DND-41 (cell line): Measurements from ENCODE around the gene ITGA11.

Experiments
- ATAC-seq: fragments of 200-7000 bp; cut with Tn5 transposase; 3 replicates; pipeline ENCODE4 v1.9.1; 2021; ENCODE audit warnings: low read depth; ENCODE audit not compliant: insufficient read depth
- DNase-seq: peaks from one replicate; pipeline ENCODE4 v3.0.0-alpha.2; 2020
- H2AFZ ChIP-seq: 2 replicates; pipeline ENCODE4 v1.6.0; 2012; ENCODE audit warnings: low read depth, low read length
- H3K27ac ChIP-seq: 2 replicates; pipeline ENCODE4 v1.5.1; 2012; ENCODE audit warnings: low read length, inconsistent platforms
- H3K27me3 ChIP-seq: fragments of 200-600 bp; sonication (generic); 2 replicates; pipeline ENCODE4 v1.6.0; 2012; ENCODE audit warnings: low read length, mild to moderate bottlenecking, inconsistent platforms; ENCODE audit not compliant: insufficient read depth, poor library complexity
- H3K36me3 ChIP-seq: 2 replicates; pipeline ENCODE4 v1.5.1; 2012; ENCODE audit warnings: low read length, inconsistent platforms; ENCODE audit not compliant: insufficient read depth
- H3K4me1 ChIP-seq: 2 replicates; pipeline ENCODE4 v1.5.1; 2012; ENCODE audit warnings: mild to moderate bottlenecking, low read length; ENCODE audit not compliant: insufficient read depth
- H3K4me2 ChIP-seq: 2 replicates; pipeline ENCODE4 v1.6.0; 2012; ENCODE audit warnings: mild to moderate bottlenecking, moderate library complexity, low read length, inconsistent platforms; ENCODE audit not compliant: insufficient read depth
- H3K4me3 ChIP-seq, 2 experiments: fragments of 200-600 bp in 1 of 2; shearing (Covaris generic) in 1 of 2; 2 replicates each; pipeline ENCODE4 v1.5.1; 2012 to 2016; ENCODE audit warnings: inconsistent platforms in 2 of 2, low read length in 2 of 2, mild to moderate bottlenecking in 2 of 2, low read depth in 1 of 2, moderate library complexity in 1 of 2
- H3K79me2 ChIP-seq: 2 replicates; pipeline ENCODE4 v1.6.0; 2012; ENCODE audit warnings: low read length, inconsistent platforms; ENCODE audit not compliant: insufficient read depth
- H3K9ac ChIP-seq: 2 replicates; pipeline ENCODE4 v1.6.0; 2012; ENCODE audit warnings: low read depth, mild to moderate bottlenecking, inconsistent platforms, low read length, moderate library complexity
- H3K9me3 ChIP-seq: 2 replicates; pipeline ENCODE4 v1.5.1; 2012; ENCODE audit warnings: low read length, moderate library complexity, mild to moderate bottlenecking, inconsistent platforms; ENCODE audit not compliant: insufficient read depth, severe bottlenecking
- H4K20me1 ChIP-seq: 2 replicates; pipeline ENCODE4 v1.6.0; 2012; ENCODE audit warnings: low read length; ENCODE audit not compliant: insufficient read depth
- CTCF ChIP-seq: IDR thresholded peaks from 2 replicates; pipeline ENCODE4 v1.5.1; 2012; ENCODE audit warnings: borderline replicate concordance, low read length, moderate library complexity, mild to moderate bottlenecking; ENCODE audit not compliant: poor library complexity, severe bottlenecking; ENCODE audit errors: extremely low read depth
- EZH2 ChIP-seq: IDR thresholded peaks from 3 replicates; pipeline ENCODE4 v1.6.1; 2012; ENCODE audit warnings: borderline replicate concordance, low read depth, mild to moderate bottlenecking, moderate library complexity, low read length, inconsistent platforms; ENCODE audit not compliant: severe bottlenecking

ITGA11 gene

DNA sequence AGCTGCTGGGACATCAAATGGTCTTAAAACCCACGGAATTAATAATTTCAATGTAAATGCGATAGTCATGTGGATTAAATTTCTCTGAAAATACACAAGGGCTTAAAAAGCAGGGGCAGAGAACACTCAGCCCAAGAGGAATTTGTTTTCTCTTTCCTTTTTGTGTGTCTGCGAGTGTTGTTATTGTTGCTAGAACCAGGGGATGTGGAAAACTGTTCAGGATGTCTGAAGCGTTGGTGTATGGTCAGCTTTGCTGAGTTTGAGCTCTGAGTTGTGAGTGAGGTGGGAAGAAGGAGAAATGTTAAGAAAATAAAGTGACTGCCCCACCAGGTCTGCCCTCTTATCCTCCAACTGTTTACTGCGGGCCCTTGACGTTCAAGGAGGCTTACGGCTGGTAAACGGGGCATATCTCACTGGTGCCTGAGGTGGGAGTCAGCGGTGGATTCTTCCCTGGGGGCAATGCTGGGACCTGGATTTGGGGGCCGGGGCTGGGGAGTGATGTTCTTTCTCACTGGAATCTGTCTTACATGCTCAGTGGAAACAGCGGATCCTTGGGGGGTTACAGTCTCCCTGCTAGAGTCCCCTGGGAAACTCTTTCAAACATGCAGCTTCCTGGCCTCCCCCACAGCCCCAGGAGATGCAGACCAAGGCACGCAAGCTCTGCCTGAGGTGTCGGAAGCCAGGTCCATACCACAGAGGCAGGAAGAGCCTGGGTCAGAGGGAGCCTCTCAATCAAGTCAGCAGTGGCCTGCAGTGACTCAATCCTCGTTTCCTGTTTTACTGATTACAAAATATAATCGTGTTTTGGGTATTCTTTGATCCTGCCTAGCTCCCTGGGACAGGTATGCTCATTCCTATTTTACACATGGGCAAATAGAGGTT, 41.8 kb downstream of the ITGA11 start:
- no peak overlapping the region for H2AFZ ChIP-seq
- TF ChIP-seq CTCF (no peak), EZH2 (no peak)
- no peaks in the 10 kb centered on the region for H3K4me1 ChIP-seq
- H3K4me3 ChIP-seq, result no peak overlapping the region
- no peaks in the 10 kb centered on the region for H4K20me1 ChIP-seq
- no peaks in the 10 kb centered on the region for H3K79me2 ChIP-seq
- H3K9ac ChIP-seq, result no peak overlapping the region
- no peaks in the 10 kb centered on the region for H3K9me3 ChIP-seq
- no peak overlapping the region for H3K27ac ChIP-seq
- peaks cover 2% of the 10 kb centered on the region for H3K27me3 ChIP-seq
- H3K4me2 ChIP-seq, result no peak overlapping the region
- H3K36me3 ChIP-seq, result no peaks in the 10 kb centered on the region
- ATAC-seq (no peak), DNase-seq (no peak)

DNA sequence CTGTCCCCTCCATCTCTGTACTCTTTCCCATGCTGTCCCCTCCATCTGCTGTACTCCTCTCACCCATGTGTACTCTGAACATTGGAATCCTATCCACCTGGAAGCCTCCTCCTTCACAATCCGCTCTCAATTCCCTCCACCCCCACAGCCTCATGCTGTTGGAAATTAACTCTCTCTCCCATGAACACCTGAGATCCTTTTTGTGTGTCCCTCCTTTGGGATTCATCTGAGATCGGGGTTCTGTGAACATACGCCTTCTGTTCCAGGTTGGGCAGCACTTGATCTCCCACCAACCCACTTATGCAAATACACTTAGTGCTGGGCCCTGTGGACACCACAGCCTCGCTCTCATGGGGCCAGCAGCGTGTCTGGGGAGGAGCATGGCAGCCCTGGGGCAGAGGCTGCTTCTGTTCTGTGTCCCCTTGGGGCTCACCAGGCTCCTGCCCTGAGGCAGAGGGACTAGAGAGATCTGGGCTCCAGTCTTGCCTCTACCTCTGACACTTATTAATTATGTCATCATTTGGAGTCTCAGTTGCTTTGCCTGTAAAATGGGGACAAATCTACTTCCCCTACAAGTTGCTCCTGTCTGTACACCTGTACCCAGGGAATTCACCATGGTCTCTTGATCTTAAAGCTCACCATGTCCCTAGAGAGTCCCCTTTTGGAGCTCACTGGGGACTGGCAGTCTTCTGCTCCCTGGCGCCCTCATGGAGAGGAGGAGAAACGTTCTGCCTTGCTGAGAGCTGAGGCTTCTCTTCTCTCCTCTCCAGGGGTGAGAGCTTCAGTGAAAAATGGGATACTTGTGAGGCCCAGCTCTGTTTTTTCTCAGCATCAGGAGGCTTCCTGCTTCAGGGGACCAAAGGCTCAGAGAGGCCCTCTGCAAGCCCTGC, 42.7 kb downstream of the ITGA11 start:
- Histone ChIP-seq H4K20me1 (no peaks in the 10 kb centered on the region), H3K4me2 (no peak overlapping the region), H3K4me3 (no peak overlapping the region), H3K27ac (no peak overlapping the region), H3K36me3 (no peaks in the 10 kb centered on the region), H3K79me2 (no peaks in the 10 kb centered on the region), H2AFZ (no peak overlapping the region), H3K4me1 (no peaks in the 10 kb centered on the region), H3K9me3 (no peaks in the 10 kb centered on the region), H3K27me3 (peaks cover 2% of the 10 kb centered on the region), H3K9ac (no peak overlapping the region)
- DNase-seq (no peak), ATAC-seq (no peak)
- TF ChIP-seq EZH2 (no peak), CTCF (no peak)

DNA sequence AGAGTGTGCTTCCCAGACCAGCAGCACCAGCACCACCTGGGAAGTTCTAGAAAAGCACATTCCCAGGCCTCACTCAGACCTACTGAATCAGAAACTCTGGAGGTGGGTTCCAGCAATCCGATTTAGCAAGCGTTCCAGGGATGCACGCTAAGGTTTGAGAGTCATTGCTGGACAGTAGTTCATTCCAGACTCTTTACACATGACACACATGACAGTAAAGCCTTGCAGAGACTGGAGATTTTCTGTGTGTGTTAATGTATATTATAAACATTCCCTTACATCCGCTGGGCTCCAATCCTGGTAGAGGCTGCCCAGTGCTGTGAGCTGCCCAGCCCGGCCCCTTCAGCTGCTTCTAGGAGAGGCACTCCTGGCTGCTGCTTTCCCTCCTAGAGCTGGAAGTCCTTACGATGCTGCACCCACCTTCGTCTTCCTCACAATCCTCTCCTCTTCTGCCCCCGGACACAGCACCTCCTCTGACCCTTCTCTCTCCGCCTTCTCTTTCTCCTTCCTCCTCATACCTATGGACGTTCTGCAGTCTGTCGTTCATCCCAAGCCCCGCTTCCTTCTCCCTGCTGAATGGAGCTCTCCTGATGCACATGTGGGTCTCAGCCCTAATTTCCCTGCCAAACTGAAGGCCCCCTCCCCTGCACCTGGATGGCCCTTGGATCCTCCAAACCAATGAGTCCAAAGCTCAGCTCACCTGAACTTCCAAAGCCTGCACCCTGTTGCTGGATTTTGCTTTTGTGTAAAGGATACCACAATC, 44.4 kb downstream of the ITGA11 start:
- H3K36me3 ChIP-seq, result no peaks in the 10 kb centered on the region
- ATAC-seq (no peak), DNase-seq (no peak)
- H3K27ac ChIP-seq, result no peak overlapping the region
- no peak overlapping the region for H2AFZ ChIP-seq
- H3K79me2 ChIP-seq, result no peaks in the 10 kb centered on the region
- H3K4me3 ChIP-seq, result no peak overlapping the region
- no peak for TF ChIP-seq CTCF
- no peak for TF ChIP-seq EZH2
- H3K9ac ChIP-seq, result no peak overlapping the region
- H3K27me3 ChIP-seq, result peaks cover 2% of the 10 kb centered on the region
- no peaks in the 10 kb centered on the region for H3K4me1 ChIP-seq
- H3K4me2 ChIP-seq, result no peak overlapping the region
- H4K20me1 ChIP-seq, result no peaks in the 10 kb centered on the region
- H3K9me3 ChIP-seq, result no peaks in the 10 kb centered on the region
